SK-N-SH (cell line): Measurements from ENCODE around the gene YPEL3. TPM values are rescaled to one million over a fixed set of nuclear protein-coding genes. Genes with fewer than 3 reads are reported as not detected.

Experiments
- CTCF ChIA-PET: fragments of 300-600, 350-600 bp; formaldehyde crosslinking; extraction: SDS; loops from one replicate; lab custom pipeline; 2021; lab: Yijun Ruan, JAX
- POLR2A ChIA-PET: fragments of 350-600 bp; sonication (Branson Sonifier 250); formaldehyde crosslinking; extraction: SDS; loops from one replicate; lab custom pipeline; 2020; ENCODE audit warnings: antibody characterized with exemption, inconsistent platforms; lab: Yijun Ruan, JAX
- DNase-seq: peaks from one replicate; pipeline ENCODE4 v3.0.0; 2012
- H2AFZ ChIP-seq: fragments of 200-600 bp; sonication (generic); 2 replicates; pipeline ENCODE4 v1.8.1; 2016; ENCODE audit warnings: antibody characterized with exemption, mild to moderate bottlenecking, low read depth
- H3F3A ChIP-seq: fragments of 200-600 bp; sonication (generic); replicated peaks from 2 replicates; pipeline ENCODE3; 2016; ENCODE audit warnings: antibody characterized with exemption, mild to moderate bottlenecking; ENCODE audit not compliant: insufficient read depth
- H3K27ac ChIP-seq, 2 experiments: fragments of 200-500 bp in 1 of 2; fragments of 200-600 bp in 1 of 2; sonication (Bioruptor generic) in 1 of 2; sonication (generic), shearing (Covaris generic) in 1 of 2; 2 replicates each; pipeline versions ENCODE4 v1.5.1 to v1.6.1; 2014 to 2016; ENCODE audit warnings: low read depth in 2 of 2, inconsistent platforms in 1 of 2, low read length in 1 of 2, mild to moderate bottlenecking in 1 of 2, mixed read lengths in 1 of 2
- H3K27me3 ChIP-seq: fragments of 200-600 bp; sonication (generic), shearing (Covaris generic); 2 replicates; pipeline ENCODE4 v1.6.1; 2016; ENCODE audit warnings: mixed run types; ENCODE audit not compliant: insufficient read depth
- H3K36me3 ChIP-seq, 2 experiments: fragments of 200-500 bp in 1 of 2; fragments of 200-600 bp in 1 of 2; sonication (Bioruptor generic) in 1 of 2; sonication (generic) in 1 of 2; replicated peaks in 1 of 2; 2 replicates each; pipeline versions ENCODE3 to v1.5.1; 2014 to 2016; ENCODE audit warnings: low read length in 1 of 2, mild to moderate bottlenecking in 1 of 2; ENCODE audit not compliant: insufficient read depth in 2 of 2, control insufficient read depth in 1 of 2
- H3K4me1 ChIP-seq, 2 experiments: fragments of 200-500 bp in 1 of 2; fragments of 200-600 bp in 1 of 2; sonication (Bioruptor generic) in 1 of 2; sonication (generic), shearing (Covaris generic) in 1 of 2; 2 replicates each; pipeline versions ENCODE4 v1.5.1 to v1.6.1; 2014 to 2016; ENCODE audit warnings: low read depth in 1 of 2, low read length in 1 of 2, mixed run types in 1 of 2; ENCODE audit not compliant: insufficient read depth in 2 of 2, control insufficient read depth in 1 of 2
- H3K4me2 ChIP-seq: fragments of 200-600 bp; sonication (generic), shearing (Covaris generic); 2 replicates; pipeline ENCODE4 v1.6.1; 2017; ENCODE audit warnings: mixed run types
- H3K4me3 ChIP-seq, 2 experiments: fragments of 200-500 bp in 1 of 2; fragments of 200-600 bp in 1 of 2; sonication (Bioruptor generic) in 1 of 2; sonication (generic), shearing (Covaris generic) in 1 of 2; 2 replicates each; pipeline versions ENCODE4 v1.5.1 to v1.8.1; 2014 to 2016; ENCODE audit warnings: low read depth in 2 of 2, inconsistent platforms in 1 of 2, low read length in 1 of 2, mild to moderate bottlenecking in 1 of 2, mixed read lengths in 1 of 2, moderate library complexity in 1 of 2
- H3K79me2 ChIP-seq: fragments of 200-600 bp; sonication (generic); 2 replicates; pipeline ENCODE4 v1.8.1; 2017; ENCODE audit warnings: mild to moderate bottlenecking; ENCODE audit not compliant: insufficient read depth
- H3K9ac ChIP-seq: fragments of 200-600 bp; sonication (generic); 2 replicates; pipeline ENCODE4 v1.6.1; 2017; ENCODE audit warnings: mixed run types
- H3K9me2 ChIP-seq: fragments of 200-600 bp; sonication (generic); 2 replicates; pipeline ENCODE4 v1.6.1; 2017; ENCODE audit warnings: mixed run types
- H3K9me3 ChIP-seq: fragments of 200-600 bp; sonication (generic); 2 replicates; pipeline ENCODE4 v1.6.1; 2017; ENCODE audit warnings: mixed run types, mild to moderate bottlenecking, moderate library complexity
- H4K20me1 ChIP-seq: fragments of 200-600 bp; sonication (generic); 2 replicates; pipeline ENCODE4 v1.6.1; 2017; ENCODE audit warnings: mild to moderate bottlenecking, mixed run types; ENCODE audit not compliant: insufficient read depth
- CHD2 ChIP-seq: fragments of 150-350 bp; IDR thresholded peaks from 2 replicates; pipeline ENCODE4 v1.6.1; 2018; ENCODE audit warnings: low read length; ENCODE audit not compliant: partially characterized antibody
- CTCF ChIP-seq: fragments of 200-600 bp; sonication (generic); IDR thresholded peaks from 2 replicates; pipeline ENCODE4 v1.6.1; 2017; ENCODE audit warnings: antibody characterized with exemption, mild to moderate bottlenecking, moderate library complexity
- ELF1 ChIP-seq: IDR thresholded peaks from 2 replicates; pipeline ENCODE4 v1.4.0; 2012
- FOXJ3 ChIP-seq: sonication (generic); formaldehyde crosslinking; IDR thresholded peaks from 2 replicates; pipeline ENCODE4 v1.5.1; 2020; ENCODE audit warnings: mild to moderate bottlenecking, missing genetic modification reagents
- FOXM1 ChIP-seq: IDR thresholded peaks from 2 replicates; pipeline ENCODE4 v1.4.0; 2012; ENCODE audit warnings: low read depth, mild to moderate bottlenecking
- IRF3 ChIP-seq: fragments of 150-350 bp; IDR thresholded peaks from 2 replicates; pipeline ENCODE4 v1.6.1; 2016; ENCODE audit warnings: mild to moderate bottlenecking, low read depth, low read length
- JUND ChIP-seq: IDR thresholded peaks from 2 replicates; pipeline ENCODE4 v1.4.0; 2012
- MEF2A ChIP-seq: IDR thresholded peaks from 2 replicates; pipeline ENCODE4 v1.4.0; 2012; ENCODE audit warnings: low read depth, borderline replicate concordance
- MXI1 ChIP-seq: IDR thresholded peaks from 2 replicates; pipeline ENCODE4 v1.6.1; 2012; ENCODE audit warnings: mild to moderate bottlenecking, low read depth, low read length, improper control_type of control experiment
- POLR2AphosphoS5 ChIP-seq: IDR thresholded peaks from 2 replicates; pipeline ENCODE4 v1.6.1; 2012; ENCODE audit warnings: low read depth, low read length
- REST ChIP-seq: IDR thresholded peaks from 2 replicates; pipeline ENCODE4 v1.6.1; 2012; ENCODE audit warnings: mild to moderate bottlenecking, low read depth, low read length, moderate library complexity
- RXRA ChIP-seq: IDR thresholded peaks from 2 replicates; pipeline ENCODE4 v1.4.0; 2012; ENCODE audit warnings: low read depth, mild to moderate bottlenecking, borderline replicate concordance
- TAF1 ChIP-seq: IDR thresholded peaks from 2 replicates; pipeline ENCODE4 v1.6.1; 2012; ENCODE audit warnings: low read depth, mild to moderate bottlenecking, low read length, moderate library complexity, borderline replicate concordance
- TEAD4 ChIP-seq: IDR thresholded peaks from 2 replicates; pipeline ENCODE4 v1.4.0; 2012; ENCODE audit warnings: mild to moderate bottlenecking, borderline replicate concordance; ENCODE audit not compliant: insufficient read depth
- USF1 ChIP-seq: IDR thresholded peaks from 2 replicates; pipeline ENCODE4 v1.4.0; 2012; ENCODE audit warnings: low read depth, borderline replicate concordance
- USF2 ChIP-seq: fragments of 150-350 bp; IDR thresholded peaks from 2 replicates; pipeline ENCODE4 v1.6.1; 2017; ENCODE audit warnings: antibody characterized with exemption, low read length, low read depth, borderline replicate concordance
- YY1 ChIP-seq: IDR thresholded peaks from 2 replicates; pipeline ENCODE4 v1.4.0; 2012; ENCODE audit warnings: low read depth, mild to moderate bottlenecking
- ZBTB33 ChIP-seq: IDR thresholded peaks from 2 replicates; pipeline ENCODE4 v1.4.0; 2012; ENCODE audit warnings: low read depth, borderline replicate concordance
- WGBS: methylation state at CpG from one replicate; pipeline ENCODE4 v1.1.6; 2017; ENCODE audit warnings: low lambda C conversion rate; 5-methylcytosine and 5-hydroxymethylcytosine counted together
- polyA plus RNA-seq, 3 experiments: library from polyadenylated mRNA; depleted of rRNA; stranded (reverse); fragments of >200 nt; gene quantifications; 2 replicates each; pipeline ENCODE4 v1.2.3, GENCODE V29; 2012

YPEL3 gene
- polyA plus RNA-seq, 1 of the 3 experiments (the other 2 are of a cell fraction) = 36.6 TPM

- 95% methylated on average over 24 of the region's 31 CpGs for WGBS
- Histone ChIP-seq H3F3A (peaks cover 14% of the 10 kb centered on the region), H3K4me1 (peaks cover 9 to 11% of the 10 kb centered on the region in 2 experiments; a peak in 3 of 4 replicates), H3K79me2 (no peaks in the 10 kb centered on the region), H3K9me2 (no peaks in the 10 kb centered on the region), H3K27me3 (no peaks in the 10 kb centered on the region), H3K9me3 (no peaks in the 10 kb centered on the region), H3K4me3 (peak overlapping the region; percentile 65 to 70), H4K20me1 (no peaks in the 10 kb centered on the region), H3K9ac (peak overlapping the region; percentile 68), H3K4me2 (peak overlapping the region; percentile 97), H3K36me3 (peaks cover 0 to 6% of the 10 kb centered on the region in 2 experiments), H2AFZ (no peak overlapping the region), H3K27ac (peak overlapping the region in 1 of 2 experiments; percentile 54; a peak in 1 of 4 replicates)
- no peak for TF ChIP-seq RXRA
- no peak for TF ChIP-seq ELF1
- TF ChIP-seq IRF3 = no peak
- TF ChIP-seq TAF1 = no peak
- TF ChIP-seq REST = no peak
- TF ChIP-seq YY1 = no peak
- TF ChIP-seq FOXM1 = no peak
- no peak for TF ChIP-seq USF1
- no peak for TF ChIP-seq USF2
- no peak for TF ChIP-seq POLR2AphosphoS5
- no peak for TF ChIP-seq MXI1
- no peak for TF ChIP-seq FOXJ3 (CRISPR knock-in tag)
- no peak for TF ChIP-seq CTCF
- no peak for TF ChIP-seq ZBTB33
- no peak for TF ChIP-seq JUND
- TF ChIP-seq MEF2A = no peak
- TF ChIP-seq TEAD4 = no peak
- TF ChIP-seq CHD2 = no peak
- DNase-seq = peak; percentile 43
- ChIA-PET CTCF (interaction anchor here (0.8 to 2.3 kb wide), 2 partner anchors 9 to 90 kb away, joined by 3 to 11 read pairs; partner anchors contain the start of gene GDPD3), POLR2A (no interaction called here)
Observed at GRCh38 chr16:30121741-30122571, 25.9 kb upstream of the YPEL3 start.
